ENCODE measurements around the gene SPATA2L. TPM values are rescaled to one million over a fixed set of nuclear protein-coding genes. Genes with fewer than 3 reads are reported as not detected.
A peak's percentile ranks its signal among the peaks of the same experiment; 100 is the strongest.
"Not testable (repeated sequence)": the region's sequence is repeated elsewhere in the genome, so short reads cannot be mapped to it uniquely, and the experiment has no call there.

SPATA2L gene
- total RNA-seq, 1 experiment from 2014 or later, result 9.5 TPM

GRCh38 chr16:89707695-89708094 is 6.2 kb upstream of the SPATA2L start:
- no peak for DNase-seq (ENCODE audit: low read depth)

GRCh38 chr16:89706518-89707260 is 5.2 kb upstream of the SPATA2L start:
- no peak for DNase-seq (ENCODE audit: low read depth)

GRCh38 chr16:89705006-89705405 is 3.5 kb upstream of the SPATA2L start:
- no peak for DNase-seq (ENCODE audit: low read depth)

- no peak for DNase-seq (ENCODE audit: low read depth)
Measured at GRCh38 chr16:89704281-89704680, 2.8 kb upstream of the SPATA2L start.

GRCh38 chr16:89700649-89701424 is 668 bp downstream of the SPATA2L start:
- DNase-seq (ENCODE audit: low read depth), result peak; percentile 37

GRCh38 chr16:89700100-89700648 is 1.3 kb downstream of the SPATA2L start:
- peak; percentile 96 for DNase-seq (ENCODE audit: low read depth)

GRCh38 chr16:89699629-89700099 is 1.8 kb downstream of the SPATA2L start:
- DNase-seq (ENCODE audit: low read depth), result not testable (repeated sequence)

- not testable (repeated sequence) for DNase-seq (ENCODE audit: low read depth)
Measured at GRCh38 chr16:89698717-89699116, 2.8 kb downstream of the SPATA2L start.

- DNase-seq (ENCODE audit: low read depth), result no peak
Measured at GRCh38 chr16:89697616-89698331, 3.7 kb downstream of the SPATA2L start.

GRCh38 chr16:89697161-89697615 is 4.3 kb downstream of the SPATA2L start:
- DNase-seq (ENCODE audit: low read depth), result no peak

GRCh38 chr16:89696670-89697128 is 4.8 kb downstream of the SPATA2L start:
- no peak for DNase-seq (ENCODE audit: low read depth)

GRCh38 chr16:89695875-89696669 is 5.4 kb downstream of the SPATA2L start:
- DNase-seq (ENCODE audit: low read depth), result no peak

- DNase-seq (ENCODE audit: low read depth), result no peak
Measured at GRCh38 chr16:89695086-89695874, 6.2 kb downstream of the SPATA2L start.

- DNase-seq (ENCODE audit: low read depth), result not testable (repeated sequence)
Measured at GRCh38 chr16:89694784-89695085, 6.8 kb downstream of the SPATA2L start.

- no peak for DNase-seq (ENCODE audit: low read depth)
Measured at GRCh38 chr16:89693931-89694783, 7.3 kb downstream of the SPATA2L start.

GRCh38 chr16:89693289-89693731 is 8.2 kb downstream of the SPATA2L start:
- no peak for DNase-seq (ENCODE audit: low read depth)

- DNase-seq (ENCODE audit: low read depth), result no peak
Measured at GRCh38 chr16:89691986-89692569, 9.4 kb downstream of the SPATA2L start.

GRCh38 chr16:89691231-89691985 is 10.1 kb downstream of the SPATA2L start:
- DNase-seq (ENCODE audit: low read depth), result no peak

Data from RPMI7951 (cell line).